Parathyroid adenoma (tissue), 2 donors: Measurements from ENCODE around the gene SATB1.

ENCODE experiments used
- H2AFZ ChIP-seq: fragments of 300-600 bp; sonication (generic); one replicate; pipeline ENCODE4 v1.7.0; 2017; ENCODE audit warnings: antibody characterized with exemption, mild to moderate bottlenecking
- H3K27ac ChIP-seq: fragments of 300-600 bp; sonication (generic); one replicate; pipeline ENCODE4 v1.7.0; 2017
- H3K27me3 ChIP-seq: fragments of 300-600 bp; sonication (generic); one replicate; pipeline ENCODE4 v1.7.0; 2017; ENCODE audit warnings: low read length; ENCODE audit not compliant: control insufficient read depth, insufficient read depth
- H3K36me3 ChIP-seq: fragments of 300-600 bp; sonication (generic); one replicate; pipeline ENCODE4 v1.7.0; 2017; ENCODE audit warnings: low read length; ENCODE audit not compliant: control insufficient read depth, insufficient read depth
- H3K4me1 ChIP-seq: fragments of 300-600 bp; sonication (generic); one replicate; pipeline ENCODE4 v1.7.0; 2017; ENCODE audit warnings: control low read depth
- H3K4me2 ChIP-seq: fragments of 300-600 bp; sonication (generic); one replicate; pipeline ENCODE4 v1.7.0; 2017; ENCODE audit warnings: low read length
- H3K4me3 ChIP-seq: fragments of 300-600 bp; sonication (generic); one replicate; pipeline ENCODE4 v1.7.0; 2017; ENCODE audit warnings: low read depth, low read length
- H3K79me2 ChIP-seq: fragments of 300-600 bp; sonication (generic); one replicate; pipeline ENCODE4 v1.7.0; 2017; ENCODE audit warnings: control low read depth
- H3K9ac ChIP-seq: fragments of 300-600 bp; sonication (generic); one replicate; pipeline ENCODE4 v1.7.0; 2017; ENCODE audit warnings: mild to moderate bottlenecking
- H3K9me3 ChIP-seq: fragments of 300-600 bp; sonication (generic); one replicate; pipeline ENCODE4 v1.7.0; 2017; ENCODE audit warnings: low read length; ENCODE audit not compliant: control insufficient read depth
- TF ChIP-seq, protein P1 (sequence below): fragments of 300-600 bp; sonication (generic); IDR thresholded peaks from one replicate; pipeline ENCODE4 v1.7.0; 2017; ENCODE audit warnings: antibody characterized with exemption, mild to moderate bottlenecking
- donor health status: primary hyperparathyroidism.

SATB1 gene

DNA sequence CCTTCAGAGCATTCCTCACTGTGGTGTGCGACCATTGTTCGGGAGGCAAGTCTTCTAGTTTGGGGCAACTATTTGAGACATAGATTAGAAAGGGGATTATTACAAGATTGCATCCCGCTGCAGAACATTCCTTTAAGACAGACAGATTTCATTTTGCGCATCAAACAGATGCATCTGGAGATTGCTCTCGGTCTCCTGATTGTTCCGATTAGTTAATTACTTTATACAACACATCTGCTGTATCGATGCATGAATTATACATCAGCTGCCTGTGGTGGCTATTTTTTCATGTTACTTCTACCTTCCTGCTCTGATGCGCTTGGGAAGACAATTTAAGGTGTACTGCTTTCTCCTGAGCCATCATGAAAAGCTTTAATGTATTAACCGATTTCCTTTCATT lies 10.0 kb downstream of the SATB1 start:
- Histone ChIP-seq H3K9me3 (no peaks in the 10 kb centered on the region), H3K79me2 (no peaks in the 10 kb centered on the region), H3K4me1 (no peaks in the 10 kb centered on the region), H3K4me2 (no peak overlapping the region), H2AFZ (no peak overlapping the region), H3K9ac (no peak overlapping the region), H3K27me3 (no peaks in the 10 kb centered on the region), H3K4me3 (no peak overlapping the region), H3K27ac (no peak overlapping the region), H3K36me3 (no peaks in the 10 kb centered on the region)
- TF ChIP-seq, protein P1, sequence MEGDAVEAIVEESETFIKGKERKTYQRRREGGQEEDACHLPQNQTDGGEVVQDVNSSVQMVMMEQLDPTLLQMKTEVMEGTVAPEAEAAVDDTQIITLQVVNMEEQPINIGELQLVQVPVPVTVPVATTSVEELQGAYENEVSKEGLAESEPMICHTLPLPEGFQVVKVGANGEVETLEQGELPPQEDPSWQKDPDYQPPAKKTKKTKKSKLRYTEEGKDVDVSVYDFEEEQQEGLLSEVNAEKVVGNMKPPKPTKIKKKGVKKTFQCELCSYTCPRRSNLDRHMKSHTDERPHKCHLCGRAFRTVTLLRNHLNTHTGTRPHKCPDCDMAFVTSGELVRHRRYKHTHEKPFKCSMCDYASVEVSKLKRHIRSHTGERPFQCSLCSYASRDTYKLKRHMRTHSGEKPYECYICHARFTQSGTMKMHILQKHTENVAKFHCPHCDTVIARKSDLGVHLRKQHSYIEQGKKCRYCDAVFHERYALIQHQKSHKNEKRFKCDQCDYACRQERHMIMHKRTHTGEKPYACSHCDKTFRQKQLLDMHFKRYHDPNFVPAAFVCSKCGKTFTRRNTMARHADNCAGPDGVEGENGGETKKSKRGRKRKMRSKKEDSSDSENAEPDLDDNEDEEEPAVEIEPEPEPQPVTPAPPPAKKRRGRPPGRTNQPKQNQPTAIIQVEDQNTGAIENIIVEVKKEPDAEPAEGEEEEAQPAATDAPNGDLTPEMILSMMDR, result no peak

DNA sequence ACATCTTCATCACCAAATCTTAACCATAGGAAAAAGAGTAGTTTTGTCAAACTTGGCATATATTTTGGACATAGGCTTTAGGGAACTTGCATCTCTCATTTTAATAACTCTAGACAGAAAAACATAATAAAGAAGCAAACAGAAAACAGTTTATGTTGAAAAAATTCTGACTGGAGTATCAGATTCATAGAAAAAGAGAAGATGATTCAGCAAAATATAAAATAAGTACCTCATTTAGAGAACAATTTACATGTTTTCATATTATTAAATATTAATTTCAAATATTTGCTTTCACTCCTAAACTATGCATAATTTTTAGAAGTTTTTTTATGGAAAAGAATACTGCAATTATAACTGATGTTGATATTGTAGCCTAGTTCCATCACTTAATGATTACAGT lies 12.5 kb downstream of the SATB1 start:
- no peaks in the 10 kb centered on the region for H3K9me3 ChIP-seq
- no peak overlapping the region for H3K27ac ChIP-seq
- no peaks in the 10 kb centered on the region for H3K79me2 ChIP-seq
- TF ChIP-seq, protein P1, result no peak
- no peaks in the 10 kb centered on the region for H3K4me1 ChIP-seq
- H3K36me3 ChIP-seq, result no peaks in the 10 kb centered on the region
- H3K4me2 ChIP-seq, result no peak overlapping the region
- no peak overlapping the region for H3K9ac ChIP-seq
- H3K4me3 ChIP-seq, result no peak overlapping the region
- H3K27me3 ChIP-seq, result no peaks in the 10 kb centered on the region
- no peak overlapping the region for H2AFZ ChIP-seq

DNA sequence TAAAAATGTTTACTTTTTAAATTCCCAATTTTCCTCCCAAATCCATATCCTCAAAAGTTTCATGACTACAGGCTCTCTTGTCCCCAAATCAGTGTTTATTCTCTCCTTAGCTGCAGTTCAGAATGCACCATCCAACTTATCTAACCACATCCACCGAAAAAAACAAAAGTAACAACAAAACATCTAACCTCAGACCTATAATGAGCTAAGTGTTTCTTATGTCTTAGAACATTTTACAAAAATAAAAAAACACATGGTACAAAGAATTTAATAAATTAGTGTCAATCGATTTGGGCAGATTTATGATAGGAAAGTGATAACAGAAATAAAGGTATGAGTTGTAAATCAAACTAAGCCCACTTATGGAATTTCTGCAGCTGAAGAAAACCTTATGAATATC lies 13.6 kb downstream of the SATB1 start:
- TF ChIP-seq, protein P1, result no peak
- Histone ChIP-seq H3K9ac (no peak overlapping the region), H3K4me3 (no peak overlapping the region), H3K4me1 (no peaks in the 10 kb centered on the region), H3K36me3 (no peaks in the 10 kb centered on the region), H3K27ac (no peak overlapping the region), H3K27me3 (no peaks in the 10 kb centered on the region), H2AFZ (no peak overlapping the region), H3K79me2 (no peaks in the 10 kb centered on the region), H3K4me2 (no peak overlapping the region), H3K9me3 (no peaks in the 10 kb centered on the region)

DNA sequence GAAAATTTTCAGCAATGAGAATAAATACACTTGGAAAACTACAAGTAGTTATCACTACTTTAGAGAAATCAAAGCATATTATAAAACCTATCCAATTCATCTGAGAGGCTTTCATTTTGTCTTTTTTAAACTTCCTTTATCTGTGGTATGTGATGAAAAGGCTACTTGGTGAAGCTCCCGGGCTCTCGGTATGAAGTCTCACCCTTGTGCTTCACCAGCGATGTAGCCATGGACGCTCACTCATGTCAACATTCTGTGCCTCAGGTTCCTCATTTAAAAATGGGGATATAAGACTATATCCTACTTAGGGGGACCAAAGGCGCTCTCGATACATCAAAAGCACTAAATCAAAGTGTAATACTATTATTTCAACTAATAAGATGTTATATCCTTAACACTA lies 14.9 kb downstream of the SATB1 start:
- H3K36me3 ChIP-seq, result no peaks in the 10 kb centered on the region
- H3K4me3 ChIP-seq, result no peak overlapping the region
- no peak overlapping the region for H3K27ac ChIP-seq
- H2AFZ ChIP-seq, result no peak overlapping the region
- TF ChIP-seq, protein P1, result no peak
- H3K4me1 ChIP-seq, result no peaks in the 10 kb centered on the region
- H3K79me2 ChIP-seq, result no peaks in the 10 kb centered on the region
- no peaks in the 10 kb centered on the region for H3K9me3 ChIP-seq
- H3K27me3 ChIP-seq, result no peaks in the 10 kb centered on the region
- H3K9ac ChIP-seq, result no peak overlapping the region
- H3K4me2 ChIP-seq, result no peak overlapping the region

DNA sequence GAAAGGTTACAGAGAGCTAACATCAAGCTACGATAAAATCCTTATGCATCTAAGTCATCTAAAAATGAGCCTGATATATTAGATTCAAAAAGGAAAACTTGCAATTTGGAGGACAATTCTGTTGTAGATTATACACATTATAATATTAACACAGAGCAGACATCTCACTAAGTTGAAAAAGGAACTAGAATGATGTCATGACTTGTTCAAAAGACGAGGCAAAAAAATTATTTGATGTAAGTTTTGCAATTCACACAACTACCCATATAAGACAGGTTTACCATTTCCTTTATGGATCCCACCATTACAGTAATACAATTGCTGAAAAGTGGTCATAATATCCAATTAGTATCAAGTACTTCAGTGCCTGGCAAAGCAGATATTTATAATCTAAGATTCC lies 15.9 kb downstream of the SATB1 start:
- H3K27ac ChIP-seq, result no peak overlapping the region
- H3K9me3 ChIP-seq, result no peaks in the 10 kb centered on the region
- H3K36me3 ChIP-seq, result no peaks in the 10 kb centered on the region
- H3K27me3 ChIP-seq, result no peaks in the 10 kb centered on the region
- no peak overlapping the region for H2AFZ ChIP-seq
- H3K79me2 ChIP-seq, result no peaks in the 10 kb centered on the region
- no peak overlapping the region for H3K4me2 ChIP-seq
- TF ChIP-seq, protein P1, result no peak
- no peaks in the 10 kb centered on the region for H3K4me1 ChIP-seq
- H3K4me3 ChIP-seq, result no peak overlapping the region
- no peak overlapping the region for H3K9ac ChIP-seq
